Trophoblast cell (in vitro differentiated cells and primary cell): ENCODE results near the gene CYP2B6.
"Not testable (repeated sequence)": the region's sequence is repeated elsewhere in the genome, so short reads cannot be mapped to it uniquely, and the experiment has no call there.

Source experiments
- DNase-seq, 2 donors: peaks; one replicate each; pipeline ENCODE4 v3.0.0-alpha.2; 2016
- H2AFZ ChIP-seq: 2 replicates; pipeline ENCODE4 v1.6.1; 2013; ENCODE audit warnings: low read length, moderate library complexity, mild to moderate bottlenecking; ENCODE audit not compliant: insufficient read depth, poor library complexity
- H2AK5ac ChIP-seq: 2 replicates; pipeline ENCODE4 v1.6.1; 2013; ENCODE audit warnings: mild to moderate bottlenecking, low read length
- H2BK120ac ChIP-seq: 2 replicates; pipeline ENCODE4 v1.6.1; 2013; ENCODE audit warnings: low read length, mild to moderate bottlenecking, moderate library complexity; ENCODE audit not compliant: insufficient read depth, poor library complexity
- H2BK12ac ChIP-seq: 2 replicates; pipeline ENCODE4 v1.6.1; 2013; ENCODE audit warnings: mild to moderate bottlenecking, low read length, moderate library complexity
- H2BK5ac ChIP-seq: 2 replicates; pipeline ENCODE4 v1.6.1; 2013; ENCODE audit warnings: low read length, low read depth, moderate library complexity, mild to moderate bottlenecking; ENCODE audit not compliant: poor library complexity
- H3K14ac ChIP-seq: 2 replicates; pipeline ENCODE4 v1.6.1; 2013; ENCODE audit warnings: mild to moderate bottlenecking, low read length
- H3K18ac ChIP-seq: 2 replicates; pipeline ENCODE4 v1.6.1; 2013; ENCODE audit warnings: mild to moderate bottlenecking, low read length
- H3K23ac ChIP-seq: 2 replicates; pipeline ENCODE4 v1.6.1; 2013; ENCODE audit warnings: low read length
- H3K27ac ChIP-seq: 2 replicates; pipeline ENCODE4 v1.5.1; 2013; ENCODE audit warnings: low read depth, mild to moderate bottlenecking, inconsistent platforms, low read length, moderate library complexity
- H3K27me3 ChIP-seq: 2 replicates; pipeline ENCODE4 v1.6.1; 2013; ENCODE audit warnings: inconsistent platforms, mild to moderate bottlenecking, low read length, moderate library complexity; ENCODE audit not compliant: insufficient read depth
- H3K36me3 ChIP-seq, 2 experiments: 1 replicate in 1 of 2; 2 replicates in 1 of 2; pipeline ENCODE4 v1.6.1; 2013; ENCODE audit warnings: low read length in 2 of 2, mild to moderate bottlenecking in 2 of 2, moderate library complexity in 1 of 2; ENCODE audit not compliant: insufficient read depth in 2 of 2, control insufficient read depth in 1 of 2
- H3K4ac ChIP-seq: 2 replicates; pipeline ENCODE4 v1.6.1; 2013; ENCODE audit warnings: low read depth, mild to moderate bottlenecking, low read length, moderate library complexity
- H3K4me1 ChIP-seq, 2 experiments: 1 replicate in 1 of 2; 2 replicates in 1 of 2; pipeline ENCODE4 v1.6.1; 2013; ENCODE audit warnings: low read length in 2 of 2, mild to moderate bottlenecking in 2 of 2, moderate library complexity in 1 of 2; ENCODE audit not compliant: insufficient read depth in 2 of 2, control insufficient read depth in 1 of 2
- H3K4me2 ChIP-seq: 2 replicates; pipeline ENCODE4 v1.6.1; 2013; ENCODE audit warnings: inconsistent platforms, mild to moderate bottlenecking, low read length, moderate library complexity
- H3K4me3 ChIP-seq: 2 replicates; pipeline ENCODE4 v1.5.1; 2013; ENCODE audit warnings: mild to moderate bottlenecking, low read depth, low read length, inconsistent platforms
- H3K79me1 ChIP-seq: one replicate; pipeline ENCODE4 v1.6.1; 2013; ENCODE audit warnings: low read length
- H3K79me2 ChIP-seq: 2 replicates; pipeline ENCODE4 v1.6.1; 2013; ENCODE audit warnings: low read length, mild to moderate bottlenecking; ENCODE audit not compliant: control insufficient read depth, insufficient read depth, poor library complexity
- H3K9ac ChIP-seq: 2 replicates; pipeline ENCODE4 v1.6.1; 2013; ENCODE audit warnings: mild to moderate bottlenecking, low read length
- H3K9me3 ChIP-seq: 2 replicates; pipeline ENCODE4 v1.6.1; 2013; ENCODE audit warnings: low read depth, mild to moderate bottlenecking, control low read depth, inconsistent platforms, low read length; ENCODE audit not compliant: insufficient read depth
- H4K12ac ChIP-seq: 2 replicates; pipeline ENCODE4 v1.6.1; 2013; ENCODE audit warnings: low read depth, mild to moderate bottlenecking, low read length, moderate library complexity
- H4K8ac ChIP-seq: 2 replicates; pipeline ENCODE4 v1.6.1; 2013; ENCODE audit warnings: low read depth, mild to moderate bottlenecking, low read length, moderate library complexity
- H4K91ac ChIP-seq: one replicate; pipeline ENCODE4 v1.6.1; 2013; ENCODE audit warnings: low read depth, mild to moderate bottlenecking, low read length, moderate library complexity
- WGBS: extraction: QIAGEN DNeasy Blood & Tissue Kit; methylation state at CpG from one replicate; pipeline ENCODE4 v1.1.7; 2013; ENCODE audit warnings: missing lambda C conversion rate; ENCODE audit not compliant: insufficient read length, insufficient coverage; ENCODE audit errors: extremely low coverage; 5-methylcytosine and 5-hydroxymethylcytosine counted together

CYP2B6 gene

GRCh38 chr19:40965351-40965750 lies 25.7 kb upstream of the CYP2B6 start:
- H3K4me1 ChIP-seq, H3K4ac ChIP-seq, DNase-seq, H2BK120ac ChIP-seq, H3K4me2 ChIP-seq, H3K27ac ChIP-seq, H3K27me3 ChIP-seq, H3K4me3 ChIP-seq, H2BK5ac ChIP-seq, H3K18ac ChIP-seq, H2AFZ ChIP-seq, H3K36me3 ChIP-seq, H3K79me2 ChIP-seq, H4K12ac ChIP-seq, H4K91ac ChIP-seq, H3K79me1 ChIP-seq, H3K14ac ChIP-seq, H3K23ac ChIP-seq, H4K8ac ChIP-seq, H3K9ac ChIP-seq, H2BK12ac ChIP-seq, H2AK5ac ChIP-seq, H3K9me3 ChIP-seq: not testable (repeated sequence)
- WGBS, result no CpG with 5 or more reads among the region's 35 CpGs

GRCh38 chr19:40966591-40966990 lies 24.5 kb upstream of the CYP2B6 start:
- H2BK12ac ChIP-seq, H3K23ac ChIP-seq, H3K27ac ChIP-seq, H3K4me1 ChIP-seq, H3K4me2 ChIP-seq, H3K27me3 ChIP-seq, H3K14ac ChIP-seq, H4K12ac ChIP-seq, H2BK5ac ChIP-seq, H2AFZ ChIP-seq, H3K79me1 ChIP-seq, H3K36me3 ChIP-seq, H3K4me3 ChIP-seq, H3K9ac ChIP-seq, H4K8ac ChIP-seq, DNase-seq, H4K91ac ChIP-seq, H3K9me3 ChIP-seq, H2AK5ac ChIP-seq, H3K18ac ChIP-seq, H3K4ac ChIP-seq, H3K79me2 ChIP-seq, H2BK120ac ChIP-seq: not testable (repeated sequence)
- WGBS, result no CpG with 5 or more reads among the region's 25 CpGs

- not testable (repeated sequence) for H4K12ac ChIP-seq
- WGBS, result no CpG with 5 or more reads among the region's 3 CpGs
Observed at GRCh38 chr19:40968065-40968464, 23.0 kb upstream of the CYP2B6 start.

GRCh38 chr19:40969721-40970120 lies 21.4 kb upstream of the CYP2B6 start:
- not testable (repeated sequence) for H3K4me1 ChIP-seq, H4K91ac ChIP-seq, H3K18ac ChIP-seq, H3K27me3 ChIP-seq, H3K14ac ChIP-seq, H3K27ac ChIP-seq, H3K9me3 ChIP-seq, H2BK12ac ChIP-seq, H4K12ac ChIP-seq, H2BK120ac ChIP-seq, H2BK5ac ChIP-seq, H3K4me2 ChIP-seq, H3K23ac ChIP-seq, H3K4ac ChIP-seq, H3K9ac ChIP-seq, H2AFZ ChIP-seq, H4K8ac ChIP-seq, H2AK5ac ChIP-seq, H3K79me2 ChIP-seq, H3K79me1 ChIP-seq, H3K36me3 ChIP-seq, DNase-seq, H3K4me3 ChIP-seq
- no CpG with 5 or more reads among the region's 4 CpGs for WGBS

More at GRCh38 chr19:40968065-40968464, 23.0 kb upstream of the CYP2B6 start:
- DNase-seq, H3K27me3 ChIP-seq, H3K4ac ChIP-seq, H2BK120ac ChIP-seq, H3K79me1 ChIP-seq, H3K4me1 ChIP-seq, H4K8ac ChIP-seq, H3K9me3 ChIP-seq, H3K18ac ChIP-seq, H2AK5ac ChIP-seq, H3K14ac ChIP-seq, H3K23ac ChIP-seq, H2BK12ac ChIP-seq, H2AFZ ChIP-seq, H2BK5ac ChIP-seq, H3K36me3 ChIP-seq, H3K4me3 ChIP-seq, H3K27ac ChIP-seq, H4K91ac ChIP-seq, H3K9ac ChIP-seq, H3K4me2 ChIP-seq, H3K79me2 ChIP-seq: not testable (repeated sequence)
